ENCODE data around the gene GALM.

- TF ChIP-seq CTCF (conservative IDR thresholded peaks at IDR 0.05 in 1 of 2, IDR thresholded peaks at IDR 0.05 in 1 of 2; ENCODE audit: low read depth in 1 of 2, low read length in 2 of 2): no peak
- no peak for TF ChIP-seq EZH2 (IDR thresholded peaks at IDR 0.05; ENCODE audit: low read length, missing control alignments)
Observed at GRCh38 chr2:38742797-38743559, 77.1 kb downstream of the GALM start.
